K562 (cell line): Measurements from ENCODE around the gene SLC44A1. TPM values are rescaled to one million over a fixed set of nuclear protein-coding genes. Genes with fewer than 3 reads are reported as not detected.

ENCODE experiments used
- ATAC-seq: fragments of 200-7000 bp; cut with Tn5 transposase; 3 replicates; pipeline ENCODE4 v1.9.1; 2020; ENCODE audit warnings: moderate library complexity
- BruUV-seq: library from RNA; stranded (reverse); fragments of 400-500 nt; replicated peaks from 2 replicates; lab custom pipeline; 2021; lab: Mats Ljungman, UMichigan
- CTCF ChIA-PET: fragments of 300-600 bp; formaldehyde crosslinking; extraction: SDS; loops from one replicate; lab custom pipeline; 2021; ENCODE audit warnings: low intra/inter-chr PET ratio; lab: Yijun Ruan, JAX
- POLR2A ChIA-PET: fragments of 300-600, 350-650 bp; sonication (Branson Sonifier 250); formaldehyde crosslinking; extraction: SDS; loops from one replicate; lab custom pipeline; 2021; ENCODE audit warnings: antibody characterized with exemption, inconsistent platforms; lab: Yijun Ruan, JAX
- DNase-seq, 4 experiments: peaks; one replicate each; pipeline versions ENCODE4 v3.0.0 to v3.0.0-alpha.2; 2011 to 2018; ENCODE audit warnings: low spot score in 3 of 4, mixed read lengths in 3 of 4; ENCODE audit errors: extremely low read depth in 1 of 4
- FAIRE-seq: peaks from 2 replicates; lab custom pipeline; 2011; peaks lifted over from hg19 to GRCh38; lab: Jason Lieb, UNC
- H2AFZ ChIP-seq: 2 replicates; pipeline ENCODE4 v1.6.0; 2011; ENCODE audit warnings: low read depth, low read length, control low read depth, inconsistent platforms
- H3K27ac ChIP-seq: fragments of 200-600 bp; 3 replicates; pipeline ENCODE4 v1.8.0; 2011; ENCODE audit warnings: low read depth, mild to moderate bottlenecking, control low read depth, inconsistent platforms, low read length, moderate library complexity, mixed read lengths; ENCODE audit errors: extremely low read depth
- H3K27me3 ChIP-seq, 2 experiments: fragments of 300-600 bp in 1 of 2; 2 replicates in 1 of 2; 3 replicates in 1 of 2; pipeline versions ENCODE4 v1.6.0 to v1.8.0; 2011; ENCODE audit warnings: inconsistent platforms in 2 of 2, low read length in 2 of 2, mild to moderate bottlenecking in 1 of 2, mixed read lengths in 1 of 2, moderate library complexity in 1 of 2; ENCODE audit not compliant: control insufficient read depth in 2 of 2, insufficient read depth in 2 of 2
- H3K36me3 ChIP-seq: fragments of 300-600 bp; 3 replicates; pipeline ENCODE4 v1.8.0; 2011; ENCODE audit warnings: mild to moderate bottlenecking, low read length, inconsistent platforms; ENCODE audit not compliant: control insufficient read depth, insufficient read depth
- H3K4me1 ChIP-seq, 2 experiments: fragments of 200-600 bp in 1 of 2; replicated peaks in 1 of 2; 2 replicates in 1 of 2; 3 replicates in 1 of 2; pipeline versions ENCODE4 v1.5.1 to v1.8.0; 2011; ENCODE audit warnings: inconsistent platforms in 2 of 2, low read length in 2 of 2, mild to moderate bottlenecking in 1 of 2, mixed read lengths in 1 of 2, moderate library complexity in 1 of 2; ENCODE audit not compliant: control insufficient read depth in 2 of 2, insufficient read depth in 2 of 2
- H3K4me2 ChIP-seq: 2 replicates; pipeline ENCODE4 v1.6.1; 2011; ENCODE audit warnings: low read length, control low read depth, inconsistent platforms, mixed read lengths; ENCODE audit not compliant: insufficient read depth
- H3K4me3 ChIP-seq: fragments of 200-600 bp; sonication (generic), shearing (Covaris generic); 2 replicates; pipeline ENCODE4 v1.5.1; 2016; ENCODE audit warnings: control low read depth, inconsistent platforms
- H3K79me2 ChIP-seq: fragments of 200-600 bp; 3 replicates; pipeline ENCODE4 v1.8.0; 2011; ENCODE audit warnings: low read length, inconsistent platforms; ENCODE audit not compliant: control insufficient read depth, insufficient read depth
- H3K9ac ChIP-seq, 2 experiments: 2 replicates each; pipeline versions ENCODE4 v1.6.0 to v1.6.1; 2011; ENCODE audit warnings: low read depth in 2 of 2, low read length in 2 of 2, control low read depth in 1 of 2, inconsistent platforms in 1 of 2, mild to moderate bottlenecking in 1 of 2, mixed read lengths in 1 of 2; ENCODE audit not compliant: insufficient read depth in 1 of 2
- H3K9me1 ChIP-seq: one replicate; pipeline ENCODE4 v1.6.0; 2011; ENCODE audit warnings: inconsistent platforms, mild to moderate bottlenecking, low read length, moderate library complexity; ENCODE audit not compliant: control insufficient read depth, insufficient read depth
- H3K9me3 ChIP-seq: replicated peaks from 2 replicates; pipeline ENCODE4 v1.5.1; 2011; ENCODE audit warnings: low read depth, low read length, inconsistent platforms; ENCODE audit not compliant: control insufficient read depth, insufficient read depth
- H4K20me1 ChIP-seq: replicated peaks from 2 replicates; pipeline ENCODE4 v1.6.1; 2011; ENCODE audit warnings: low read length, inconsistent platforms, mixed read lengths; ENCODE audit not compliant: control insufficient read depth, insufficient read depth
- MYNN ChIP-seq, 2 experiments: sonication (generic); formaldehyde crosslinking in 1 of 2; IDR thresholded peaks; 2 replicates each; pipeline versions ENCODE4 v1.5.0 to v1.6.1; 2016 to 2020; ENCODE audit warnings: antibody characterized with exemption in 1 of 2, missing genetic modification reagents in 1 of 2
- NBN ChIP-seq: fragments of 450-650 bp; IDR thresholded peaks from 2 replicates; pipeline ENCODE4 v1.6.1; 2016; ENCODE audit warnings: low read depth, mild to moderate bottlenecking
- POLR3G ChIP-seq: IDR thresholded peaks from 2 replicates; pipeline ENCODE4 v1.6.1; 2011; ENCODE audit not compliant: insufficient read length, insufficient replicate concordance; ENCODE audit errors: extremely low read depth
- RAD21 ChIP-seq, 2 experiments: fragments of 250-450 bp in 1 of 2; fragments of 450-650 bp in 1 of 2; sonication (Bioruptor Pico) in 1 of 2; formaldehyde crosslinking in 1 of 2; IDR thresholded peaks in 1 of 2; conservative IDR thresholded peaks in 1 of 2; 2 replicates each; pipeline versions ENCODE4 v1.4.0 to v1.8.0; 2020 to 2022; ENCODE audit warnings: mild to moderate bottlenecking in 2 of 2, moderate library complexity in 1 of 2
- WGBS: fragments of 100-300 bp; shearing (Covaris generic); methylation state at CpG from one replicate; pipeline ENCODE4 v1.1.6; 2016; ENCODE audit warnings: low coverage, mixed read lengths; ENCODE audit not compliant: insufficient coverage; ENCODE audit errors: missing lambda C conversion rate; 5-methylcytosine and 5-hydroxymethylcytosine counted together
- in situ Hi-C: fragments of 300-500 bp; cut with MboI; formaldehyde crosslinking; loops from 4 replicates; pipeline ENCODE4 v1.15.0; 2018; ENCODE audit warnings: inconsistent platforms, mixed read lengths
- intact Hi-C: fragments of 100-400 bp; cut with micrococcal nuclease; formaldehyde crosslinking; loops from 2 replicates; pipeline ENCODE4 v1.14.2; 2022
- polyA plus RNA-seq, 8 experiments: library from polyadenylated mRNA; depleted of rRNA in 4 of 8; stranded (reverse) in 5 of 8; unstranded in 3 of 8; fragments of >200 nt; fragmentation: Nextera tagmentation in 2 of 8; fragmentation: Illumina TruSeq in 1 of 8; extraction: Ambion mirVana in 2 of 8; extraction: Trizol in 1 of 8; gene quantifications; 2 replicates each; pipeline versions ENCODE4 v1.2.1 to v1.2.3, GENCODE V29; 2011 to 2014; ENCODE audit warnings: inconsistent platforms in 1 of 8, missing spikeins in 1 of 8
- total RNA-seq, 7 experiments: library from RNA; depleted of rRNA in 6 of 7; stranded (reverse); fragments of >200 nt in 6 of 7; fragmentation: Illumina TruSeq in 2 of 7; extraction: Trizol in 2 of 7; gene quantifications; 2 replicates each; pipeline versions ENCODE4 v1.2.1 to v1.2.3, GENCODE V29; 2011 to 2021; ENCODE audit warnings: low replicate concordance in 1 of 7
- TF ChIP-seq, protein P1 (sequence below), 3 experiments: IDR thresholded peaks in 2 of 3; conservative IDR thresholded peaks in 1 of 3; 2 replicates each; pipeline ENCODE4 v1.5.1; 2011 to 2012; ENCODE audit warnings: low read length in 3 of 3, mild to moderate bottlenecking in 3 of 3, control low read depth in 2 of 3, improper control_type of control experiment in 1 of 3, inconsistent platforms in 1 of 3, low read depth in 1 of 3, mixed read lengths in 1 of 3, moderate library complexity in 1 of 3; ENCODE audit not compliant: insufficient read depth in 2 of 3
- TF ChIP-seq, protein P2 (sequence below): sonication (generic); formaldehyde crosslinking; IDR thresholded peaks from 2 replicates; pipeline ENCODE4 v1.8.1; 2023; ENCODE audit warnings: missing genetic modification reagents, mild to moderate bottlenecking, borderline replicate concordance

The SLC44A1 gene
- total and polyA plus RNA-seq, 9 of the 15 experiments (the other 6 are each of a cell fraction or from before 2014, with no cell fraction given) = 0.11 to 0.59 (median 0.30) TPM

DNA sequence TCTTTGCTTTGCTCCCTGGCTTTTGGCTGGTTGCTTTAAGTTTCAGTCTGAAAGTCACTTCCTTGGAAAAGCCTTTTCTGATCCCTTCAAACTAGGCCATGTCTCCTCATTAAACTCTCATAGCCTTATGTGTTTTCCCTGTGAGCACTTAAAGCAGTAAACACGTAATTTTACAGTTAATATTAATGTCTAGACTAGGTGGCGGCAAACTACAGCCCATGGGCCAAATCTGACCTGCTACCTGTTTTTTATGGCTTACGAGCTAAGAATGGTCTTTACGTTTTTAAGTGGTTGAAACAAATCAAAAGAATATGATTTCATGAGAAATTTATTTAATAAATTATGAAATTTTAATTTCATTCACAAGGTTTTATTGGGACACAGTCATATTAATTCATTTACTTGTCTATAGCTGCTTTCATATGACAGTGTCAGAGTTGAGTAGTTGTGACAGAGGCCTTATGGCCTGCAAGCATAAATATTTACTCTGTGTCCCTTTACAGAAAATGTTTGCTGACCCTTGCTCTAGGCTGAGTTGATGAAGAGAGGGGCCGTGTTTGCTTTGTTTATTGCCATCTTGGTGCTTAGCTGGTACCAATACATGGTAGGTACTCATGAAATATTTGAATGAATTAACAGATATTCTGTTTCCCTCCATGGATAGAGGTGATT, 7.4 kb downstream of the SLC44A1 start:
- Histone ChIP-seq H3K9ac (no peak overlapping the region), H3K79me2 (no peaks in the 10 kb centered on the region), H3K27me3 (peaks cover 4% of the 10 kb centered on the region in 2 experiments; a peak in 4 of 5 replicates), H3K9me1 (no peaks in the 10 kb centered on the region), H3K4me2 (no peak overlapping the region), H3K4me3 (no peak overlapping the region)
- in situ Hi-C loops = no loop called here
- DNase-seq (no peak), ATAC-seq (no peak)
- BruUV-seq = no TSS peak
- CTCF ChIA-PET = interaction anchor here (0.7 kb wide), 1 partner anchor 163 kb away, joined by 3 read pairs; no protein-coding TSS in a partner anchor
- TF ChIP-seq, protein P1, sequence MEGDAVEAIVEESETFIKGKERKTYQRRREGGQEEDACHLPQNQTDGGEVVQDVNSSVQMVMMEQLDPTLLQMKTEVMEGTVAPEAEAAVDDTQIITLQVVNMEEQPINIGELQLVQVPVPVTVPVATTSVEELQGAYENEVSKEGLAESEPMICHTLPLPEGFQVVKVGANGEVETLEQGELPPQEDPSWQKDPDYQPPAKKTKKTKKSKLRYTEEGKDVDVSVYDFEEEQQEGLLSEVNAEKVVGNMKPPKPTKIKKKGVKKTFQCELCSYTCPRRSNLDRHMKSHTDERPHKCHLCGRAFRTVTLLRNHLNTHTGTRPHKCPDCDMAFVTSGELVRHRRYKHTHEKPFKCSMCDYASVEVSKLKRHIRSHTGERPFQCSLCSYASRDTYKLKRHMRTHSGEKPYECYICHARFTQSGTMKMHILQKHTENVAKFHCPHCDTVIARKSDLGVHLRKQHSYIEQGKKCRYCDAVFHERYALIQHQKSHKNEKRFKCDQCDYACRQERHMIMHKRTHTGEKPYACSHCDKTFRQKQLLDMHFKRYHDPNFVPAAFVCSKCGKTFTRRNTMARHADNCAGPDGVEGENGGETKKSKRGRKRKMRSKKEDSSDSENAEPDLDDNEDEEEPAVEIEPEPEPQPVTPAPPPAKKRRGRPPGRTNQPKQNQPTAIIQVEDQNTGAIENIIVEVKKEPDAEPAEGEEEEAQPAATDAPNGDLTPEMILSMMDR (IDR thresholded peaks at IDR 0.05 in 2 of 3, conservative IDR thresholded peaks at IDR 0.05 in 1 of 3; ENCODE audit: insufficient read depth in 2 of 3, low read depth in 1 of 3, low read length in 3 of 3) = peak in 1 of 3 experiments; percentile 41; a peak in 1 of 6 replicates
- TF ChIP-seq RAD21 (CRISPR knock-in tag; conservative IDR thresholded peaks at IDR 0.05 in 1 of 2, IDR thresholded peaks at IDR 0.05 in 1 of 2) = peak; percentile 39 to 50
- TF ChIP-seq POLR3G = no peak
- no peak for TF ChIP-seq MYNN (IDR thresholded peaks at IDR 0.05)
- no peak for TF ChIP-seq MYNN (CRISPR knock-in tag; IDR thresholded peaks at IDR 0.05)
- TF ChIP-seq, protein P2, sequence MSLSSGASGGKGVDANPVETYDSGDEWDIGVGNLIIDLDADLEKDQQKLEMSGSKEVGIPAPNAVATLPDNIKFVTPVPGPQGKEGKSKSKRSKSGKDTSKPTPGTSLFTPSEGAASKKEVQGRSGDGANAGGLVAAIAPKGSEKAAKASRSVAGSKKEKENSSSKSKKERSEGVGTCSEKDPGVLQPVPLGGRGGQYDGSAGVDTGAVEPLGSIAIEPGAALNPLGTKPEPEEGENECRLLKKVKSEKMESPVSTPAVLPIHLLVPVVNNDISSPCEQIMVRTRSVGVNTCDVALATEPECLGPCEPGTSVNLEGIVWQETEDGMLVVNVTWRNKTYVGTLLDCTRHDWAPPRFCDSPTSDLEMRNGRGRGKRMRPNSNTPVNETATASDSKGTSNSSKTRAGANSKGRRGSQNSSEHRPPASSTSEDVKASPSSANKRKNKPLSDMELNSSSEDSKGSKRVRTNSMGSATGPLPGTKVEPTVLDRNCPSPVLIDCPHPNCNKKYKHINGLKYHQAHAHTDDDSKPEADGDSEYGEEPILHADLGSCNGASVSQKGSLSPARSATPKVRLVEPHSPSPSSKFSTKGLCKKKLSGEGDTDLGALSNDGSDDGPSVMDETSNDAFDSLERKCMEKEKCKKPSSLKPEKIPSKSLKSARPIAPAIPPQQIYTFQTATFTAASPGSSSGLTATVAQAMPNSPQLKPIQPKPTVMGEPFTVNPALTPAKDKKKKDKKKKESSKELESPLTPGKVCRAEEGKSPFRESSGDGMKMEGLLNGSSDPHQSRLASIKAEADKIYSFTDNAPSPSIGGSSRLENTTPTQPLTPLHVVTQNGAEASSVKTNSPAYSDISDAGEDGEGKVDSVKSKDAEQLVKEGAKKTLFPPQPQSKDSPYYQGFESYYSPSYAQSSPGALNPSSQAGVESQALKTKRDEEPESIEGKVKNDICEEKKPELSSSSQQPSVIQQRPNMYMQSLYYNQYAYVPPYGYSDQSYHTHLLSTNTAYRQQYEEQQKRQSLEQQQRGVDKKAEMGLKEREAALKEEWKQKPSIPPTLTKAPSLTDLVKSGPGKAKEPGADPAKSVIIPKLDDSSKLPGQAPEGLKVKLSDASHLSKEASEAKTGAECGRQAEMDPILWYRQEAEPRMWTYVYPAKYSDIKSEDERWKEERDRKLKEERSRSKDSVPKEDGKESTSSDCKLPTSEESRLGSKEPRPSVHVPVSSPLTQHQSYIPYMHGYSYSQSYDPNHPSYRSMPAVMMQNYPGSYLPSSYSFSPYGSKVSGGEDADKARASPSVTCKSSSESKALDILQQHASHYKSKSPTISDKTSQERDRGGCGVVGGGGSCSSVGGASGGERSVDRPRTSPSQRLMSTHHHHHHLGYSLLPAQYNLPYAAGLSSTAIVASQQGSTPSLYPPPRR (CRISPR knock-in tag) = no peak
- no peak for TF ChIP-seq NBN
- TF ChIP-seq, all 486 proteins: peak for 2
- Histone ChIP-seq H3K4me1 (peaks cover 0 to 2% of the 10 kb centered on the region in 2 experiments; a peak in 1 of 5 replicates), H3K9me3 (no peaks in the 10 kb centered on the region), H2AFZ (no peak overlapping the region), H3K36me3 (no peaks in the 10 kb centered on the region), H4K20me1 (no peaks in the 10 kb centered on the region), H3K27ac (no peak overlapping the region)
- 3% methylated on average over 5 of the region's 5 CpGs for WGBS
- intact Hi-C loops = loop anchor here (2.0 kb wide), 1 partner anchor 163 kb away; no protein-coding TSS in a partner anchor
- no peak for FAIRE-seq
- POLR2A ChIA-PET = interaction anchor here (0.8 kb wide), 1 partner anchor 110 kb away, joined by 4 read pairs; no protein-coding TSS in a partner anchor
